B cell (primary cell): ENCODE measurements around the gene ETS1. TPM values are rescaled to one million over a fixed set of nuclear protein-coding genes. Genes with fewer than 3 reads are reported as not detected.

Experiments used
- ATAC-seq: fragments of 200-7000 bp; cut with Tn5 transposase; one replicate; pipeline ENCODE4 v1.10.0; 2021; ENCODE audit warnings: low read depth, mild to moderate bottlenecking, moderate number of reproducible peaks, moderate library complexity
- CTCF ChIA-PET: fragments of 350-600 bp; sonication (Branson Sonifier 250); formaldehyde crosslinking; loops from one replicate; lab custom pipeline; 2021; ENCODE audit warnings: antibody characterized with exemption, inconsistent platforms; lab: Charles Lee
- POLR2A ChIA-PET: fragments of 350-600 bp; sonication (Branson Sonifier 250); formaldehyde crosslinking; loops from one replicate; lab custom pipeline; 2021; ENCODE audit warnings: antibody characterized with exemption; lab: Charles Lee
- DNase-seq: peaks from one replicate; pipeline ENCODE4 v3.0.0; 2013
- H2AFZ ChIP-seq: 2 replicates; pipeline ENCODE4 v1.6.1; 2012; ENCODE audit warnings: mild to moderate bottlenecking, low read depth, low read length; ENCODE audit not compliant: insufficient read depth, poor library complexity, severe bottlenecking
- H3K27ac ChIP-seq, 2 donors: 1 replicate in 1 of 2; 2 replicates in 1 of 2; pipeline ENCODE4 v1.5.1; 2012 to 2013; ENCODE audit warnings: low read length in 2 of 2, mild to moderate bottlenecking in 2 of 2, moderate library complexity in 1 of 2
- H3K27me3 ChIP-seq, 4 experiments: fragments of 200-600 bp in 1 of 4; sonication (generic) in 1 of 4; replicated peaks in 1 of 4; 1 replicate in 2 of 4; 2 replicates in 2 of 4; pipeline versions ENCODE4 v1.6.1 to v1.7.0; 2013 to 2016; ENCODE audit warnings: low read length in 3 of 4, mild to moderate bottlenecking in 2 of 4, mixed read lengths in 1 of 4, moderate library complexity in 1 of 4; ENCODE audit not compliant: insufficient read depth in 4 of 4, control insufficient read depth in 3 of 4; ENCODE audit errors: control extremely low read depth in 1 of 4
- H3K36me3 ChIP-seq, 2 experiments: replicated peaks in 1 of 2; 1 replicate in 1 of 2; 2 replicates in 1 of 2; pipeline versions ENCODE4 v1.6.1 to v1.7.1; 2013; ENCODE audit warnings: low read length in 1 of 2; ENCODE audit not compliant: insufficient read depth in 2 of 2, control insufficient read depth in 1 of 2; ENCODE audit errors: control extremely low read depth in 1 of 2, extremely low read depth in 1 of 2
- H3K4me1 ChIP-seq, 2 donors: fragments of 200-600 bp in 1 of 2; sonication (generic) in 1 of 2; 1 replicate in 1 of 2; 2 replicates in 1 of 2; pipeline versions ENCODE4 v1.5.1 to v1.6.1; 2013 to 2017; ENCODE audit warnings: low read length in 2 of 2; ENCODE audit not compliant: control insufficient read depth in 2 of 2, insufficient read depth in 2 of 2
- H3K4me2 ChIP-seq: replicated peaks from 2 replicates; pipeline ENCODE3; 2012; ENCODE audit warnings: mild to moderate bottlenecking, low read depth, low read length; ENCODE audit not compliant: poor library complexity, severe bottlenecking
- H3K4me3 ChIP-seq, 5 experiments: fragments of 200-600 bp in 1 of 5; sonication (generic) in 1 of 5; 1 replicate in 3 of 5; 2 replicates in 2 of 5; pipeline versions ENCODE4 v1.5.1 to v1.7.0; 2011 to 2016; ENCODE audit warnings: low read length in 4 of 5, mild to moderate bottlenecking in 4 of 5, low read depth in 2 of 5, control low read depth in 1 of 5, moderate library complexity in 1 of 5; ENCODE audit not compliant: insufficient read depth in 1 of 5; ENCODE audit errors: control extremely low read depth in 1 of 5, extremely low read depth in 1 of 5
- H3K79me2 ChIP-seq: fragments of 200-600 bp; sonication (generic); one replicate; pipeline ENCODE4 v1.6.0; 2016; ENCODE audit warnings: low read length; ENCODE audit not compliant: control insufficient read depth, insufficient read depth
- H3K9ac ChIP-seq: fragments of 200-600 bp; sonication (generic); 2 replicates; pipeline ENCODE4 v1.6.1; 2017; ENCODE audit warnings: mild to moderate bottlenecking, low read length, moderate library complexity
- H3K9me3 ChIP-seq, 3 donors: one replicate each; pipeline versions ENCODE4 v1.6.1 to v1.7.1; 2013; ENCODE audit warnings: low read length in 2 of 3; ENCODE audit not compliant: control insufficient read depth in 2 of 3, insufficient read depth in 1 of 3; ENCODE audit errors: control extremely low read depth in 1 of 3
- H4K20me1 ChIP-seq: 2 replicates; pipeline ENCODE4 v1.6.0; 2012; ENCODE audit warnings: mild to moderate bottlenecking, low read length; ENCODE audit not compliant: insufficient read depth, control insufficient read depth, poor library complexity, severe bottlenecking
- H3K27ac Mint-ChIP-seq: one replicate; pipeline ENCODE4 v1.8.0; 2021; ENCODE audit warnings: mixed read lengths
- H3K27me3 Mint-ChIP-seq: one replicate; pipeline ENCODE4 v1.8.0; 2021; ENCODE audit warnings: mixed read lengths
- H3K4me1 Mint-ChIP-seq: one replicate; pipeline ENCODE4 v1.8.0; 2021; ENCODE audit warnings: mixed read lengths
- H3K4me3 Mint-ChIP-seq: one replicate; pipeline ENCODE4 v1.8.0; 2021; ENCODE audit warnings: mixed read lengths
- H3K9me3 Mint-ChIP-seq: one replicate; pipeline ENCODE4 v1.8.0; 2022; ENCODE audit warnings: mixed read lengths; ENCODE audit not compliant: insufficient read depth
- EZH2 ChIP-seq: IDR thresholded peaks from 2 replicates; pipeline ENCODE4 v1.6.1; 2012; ENCODE audit warnings: borderline replicate concordance, low read depth, mild to moderate bottlenecking, moderate library complexity, low read length; ENCODE audit not compliant: insufficient read depth, poor library complexity, severe bottlenecking
- intact Hi-C: fragments of 100-400 bp; cut with micrococcal nuclease; formaldehyde crosslinking; loops from one replicate; pipeline ENCODE4 v1.10.0; 2022
- polyA plus RNA-seq: library from polyadenylated mRNA; depleted of rRNA; stranded (reverse); fragments of >200 nt; gene quantifications from 2 replicates; pipeline ENCODE4 v1.2.3, GENCODE V29; 2012
- total RNA-seq, 2 donors: library from RNA; stranded (reverse); fragments of 120-200 nt in 1 of 2; gene quantifications; 1 replicate in 1 of 2; 2 replicates in 1 of 2; pipeline versions ENCODE4 v1.2.3 to v1.2.4, GENCODE V29; 2013 to 2022
- TF ChIP-seq, protein P1 (sequence below): fragments of 200-600 bp; IDR thresholded peaks from one replicate; pipeline ENCODE4 v1.8.0; 2022; ENCODE audit warnings: antibody characterized with exemption, mild to moderate bottlenecking

The ETS1 gene
- total and polyA plus RNA-seq, 2 donors (not counting 1 experiment from before 2014, with no cell fraction given) = 115 to 271 TPM

GRCh38 chr11:128479144-128479543 lies 108.2 kb downstream of the ETS1 start:
- Histone ChIP-seq H3K9me3 (no peaks in the 10 kb centered on the region), H3K4me2 (peak overlapping the region; percentile 65), H4K20me1 (no peaks in the 10 kb centered on the region), H3K4me3 (peak overlapping the region in 1 of 5 experiments; percentile 28), H3K36me3 (peaks cover 22 to 94% of the 10 kb centered on the region in 2 experiments), H3K79me2 (peaks cover 89% of the 10 kb centered on the region), H3K27ac (peak overlapping the region; percentile 67 to 90), H2AFZ (no peak overlapping the region), H3K4me1 (peaks cover 99 to 100% of the 10 kb centered on the region in 2 donors), H3K27me3 (no peaks in the 10 kb centered on the region), H3K9ac (peak overlapping the region; percentile 8)
- H3K27me3 Mint-ChIP-seq = no peaks in the 10 kb centered on the region
- H3K27ac Mint-ChIP-seq = peak overlapping the region; percentile 95
- no peaks in the 10 kb centered on the region for H3K9me3 Mint-ChIP-seq
- DNase-seq (no peak), ATAC-seq (no peak)
- POLR2A ChIA-PET = interaction anchor here (1.1 kb wide), 1 partner anchor 189 kb away, joined by 3 read pairs; no protein-coding TSS in a partner anchor
- TF ChIP-seq EZH2 = no peak
- CTCF ChIA-PET = interaction anchor here (1.4 to 2.4 kb wide), 2 partner anchors 8 to 153 kb away, joined by 3 to 6 read pairs; no protein-coding TSS in a partner anchor
- intact Hi-C loops = no loop called here
- H3K4me1 Mint-ChIP-seq = peaks cover 96% of the 10 kb centered on the region
- H3K4me3 Mint-ChIP-seq = peak overlapping the region; percentile 23

DNA sequence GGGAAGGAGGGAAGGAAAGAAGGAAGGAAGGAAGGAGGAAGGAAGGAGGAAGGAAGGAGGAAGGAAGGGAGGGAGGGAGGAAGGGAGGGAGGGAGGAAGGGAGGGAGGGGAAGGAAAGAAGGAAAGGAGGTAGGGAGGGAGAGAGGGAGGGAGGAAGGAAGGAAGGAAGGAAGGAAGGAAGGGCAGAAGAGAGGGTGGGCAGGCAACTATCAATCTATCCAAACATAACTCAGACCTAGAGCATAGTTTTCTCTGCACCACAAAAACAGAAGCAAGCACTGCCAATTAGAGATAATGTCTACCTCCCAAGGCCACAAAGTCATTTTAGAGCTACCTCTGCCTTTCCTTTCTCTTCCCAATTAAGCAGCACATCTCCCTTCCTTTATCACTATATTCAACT lies 109.1 kb downstream of the ETS1 start:
- Mint-ChIP-seq H3K9me3 (no peaks in the 10 kb centered on the region), H3K4me3 (peak overlapping the region; percentile 53), H3K4me1 (peaks cover 96% of the 10 kb centered on the region), H3K27ac (peak overlapping the region; percentile 95), H3K27me3 (no peaks in the 10 kb centered on the region)
- POLR2A ChIA-PET = interaction anchor here (1.1 kb wide), 1 partner anchor 188 kb away, joined by 3 read pairs; no protein-coding TSS in a partner anchor
- no peaks in the 10 kb centered on the region for H4K20me1 ChIP-seq
- DNase-seq = peak; percentile 25
- H3K27me3 ChIP-seq = no peaks in the 10 kb centered on the region
- no peak overlapping the region for H2AFZ ChIP-seq
- TF ChIP-seq EZH2 = no peak
- TF ChIP-seq, protein P1, sequence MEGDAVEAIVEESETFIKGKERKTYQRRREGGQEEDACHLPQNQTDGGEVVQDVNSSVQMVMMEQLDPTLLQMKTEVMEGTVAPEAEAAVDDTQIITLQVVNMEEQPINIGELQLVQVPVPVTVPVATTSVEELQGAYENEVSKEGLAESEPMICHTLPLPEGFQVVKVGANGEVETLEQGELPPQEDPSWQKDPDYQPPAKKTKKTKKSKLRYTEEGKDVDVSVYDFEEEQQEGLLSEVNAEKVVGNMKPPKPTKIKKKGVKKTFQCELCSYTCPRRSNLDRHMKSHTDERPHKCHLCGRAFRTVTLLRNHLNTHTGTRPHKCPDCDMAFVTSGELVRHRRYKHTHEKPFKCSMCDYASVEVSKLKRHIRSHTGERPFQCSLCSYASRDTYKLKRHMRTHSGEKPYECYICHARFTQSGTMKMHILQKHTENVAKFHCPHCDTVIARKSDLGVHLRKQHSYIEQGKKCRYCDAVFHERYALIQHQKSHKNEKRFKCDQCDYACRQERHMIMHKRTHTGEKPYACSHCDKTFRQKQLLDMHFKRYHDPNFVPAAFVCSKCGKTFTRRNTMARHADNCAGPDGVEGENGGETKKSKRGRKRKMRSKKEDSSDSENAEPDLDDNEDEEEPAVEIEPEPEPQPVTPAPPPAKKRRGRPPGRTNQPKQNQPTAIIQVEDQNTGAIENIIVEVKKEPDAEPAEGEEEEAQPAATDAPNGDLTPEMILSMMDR = no peak
- H3K9me3 ChIP-seq = no peaks in the 10 kb centered on the region
- intact Hi-C loops = no loop called here
- peaks cover 99 to 100% of the 10 kb centered on the region in 2 donors for H3K4me1 ChIP-seq
- no peak for ATAC-seq
- peaks cover 22 to 94% of the 10 kb centered on the region in 2 experiments for H3K36me3 ChIP-seq
- peaks cover 97% of the 10 kb centered on the region for H3K79me2 ChIP-seq
- peak overlapping the region in 2 of 5 experiments; percentile 13 to 28 for H3K4me3 ChIP-seq
- peak overlapping the region; percentile 67 to 90 for H3K27ac ChIP-seq
- H3K9ac ChIP-seq = peak overlapping the region; percentile 33
- CTCF ChIA-PET = interaction anchor here (1.4 kb wide), 1 partner anchor 154 kb away, joined by 3 read pairs; no protein-coding TSS in a partner anchor
- H3K4me2 ChIP-seq = peak overlapping the region; percentile 65
